Inflammatory macrophage (primary cell): Measurements from ENCODE around the gene PRKAR1B.
A peak's percentile ranks its signal among the peaks of the same experiment; 100 is the strongest.

Source experiments
- DNase-seq, 2 donors: peaks; one replicate each; pipeline ENCODE4 v3.0.0-alpha.2; 2020 to 2022

PRKAR1B gene

GRCh38 chr7:739983-740942 is 13.2 kb upstream of the PRKAR1B start:
- no peak for DNase-seq

DNA sequence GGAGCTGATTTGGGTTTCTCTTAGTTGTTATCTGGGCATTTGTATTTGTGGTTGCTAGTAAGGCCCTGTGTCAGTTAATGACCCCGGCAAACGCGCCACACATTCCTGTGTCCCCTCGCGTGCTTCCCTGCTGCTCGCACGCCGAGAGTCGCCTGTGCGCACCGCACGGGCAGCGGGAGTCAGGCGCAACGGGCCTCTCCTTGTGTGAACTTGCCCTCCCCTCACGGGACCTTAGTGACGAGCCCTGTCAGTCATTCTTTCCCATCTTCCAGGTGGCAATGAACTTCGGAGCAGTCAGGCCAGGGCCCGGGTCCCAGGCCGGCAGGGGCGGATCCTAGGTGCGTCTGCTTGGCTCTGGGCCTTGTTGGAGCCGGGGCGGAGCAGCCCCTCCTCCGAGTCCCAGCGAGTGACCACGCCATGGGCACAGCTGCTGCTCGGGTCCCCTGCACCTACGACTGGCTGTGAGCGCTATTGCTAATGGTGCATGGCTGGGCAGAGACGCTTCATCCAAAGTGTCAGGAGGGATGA is 12.4 kb upstream of the PRKAR1B start:
- DNase-seq, result no peak

GRCh38 chr7:738723-739454 is 11.8 kb upstream of the PRKAR1B start:
- DNase-seq, result no peak

GRCh38 chr7:738241-738640 is 11.2 kb upstream of the PRKAR1B start:
- DNase-seq, result no peak

- DNase-seq, result no peak
Measured at GRCh38 chr7:734808-735207, 7.7 kb upstream of the PRKAR1B start.

GRCh38 chr7:734214-734613 is 7.1 kb upstream of the PRKAR1B start:
- DNase-seq, result no peak

- DNase-seq, result no peak
Measured at GRCh38 chr7:732556-732955, 5.5 kb upstream of the PRKAR1B start.

- DNase-seq, result no peak
Measured at GRCh38 chr7:732094-732541, 5.0 kb upstream of the PRKAR1B start.

DNA sequence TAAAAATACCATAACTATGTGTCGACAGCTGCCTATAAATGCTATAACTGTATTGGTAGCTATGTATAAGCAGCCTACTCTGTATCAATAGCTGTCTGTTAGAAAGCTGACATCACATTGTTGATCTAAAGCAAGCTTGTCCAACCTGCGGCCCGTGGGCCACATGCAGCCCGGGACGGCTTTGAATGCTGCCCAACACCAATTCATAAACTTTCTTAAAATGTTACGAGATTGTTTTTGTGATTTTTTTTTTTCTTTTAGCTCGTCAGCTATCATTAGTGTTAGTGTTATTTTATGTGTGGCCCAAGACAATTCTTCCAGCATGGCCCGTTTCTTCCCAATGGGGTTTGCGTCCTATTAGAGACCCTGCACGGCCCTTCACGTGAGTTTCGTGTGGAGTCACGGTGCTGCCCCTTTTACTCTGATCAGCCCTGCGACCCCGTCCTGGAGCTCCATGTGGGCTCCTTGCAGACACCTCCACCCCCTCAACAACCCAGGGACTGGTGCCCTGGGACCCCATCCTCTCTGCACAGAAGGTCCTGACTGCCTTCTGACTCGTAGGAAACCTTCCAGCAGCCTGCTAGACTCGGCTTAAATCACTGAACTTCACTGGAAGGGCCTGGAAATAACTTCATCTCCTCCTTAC is 4.5 kb upstream of the PRKAR1B start:
- DNase-seq, result no peak

GRCh38 chr7:730501-731439 is 3.7 kb upstream of the PRKAR1B start:
- DNase-seq, result no peak

DNA sequence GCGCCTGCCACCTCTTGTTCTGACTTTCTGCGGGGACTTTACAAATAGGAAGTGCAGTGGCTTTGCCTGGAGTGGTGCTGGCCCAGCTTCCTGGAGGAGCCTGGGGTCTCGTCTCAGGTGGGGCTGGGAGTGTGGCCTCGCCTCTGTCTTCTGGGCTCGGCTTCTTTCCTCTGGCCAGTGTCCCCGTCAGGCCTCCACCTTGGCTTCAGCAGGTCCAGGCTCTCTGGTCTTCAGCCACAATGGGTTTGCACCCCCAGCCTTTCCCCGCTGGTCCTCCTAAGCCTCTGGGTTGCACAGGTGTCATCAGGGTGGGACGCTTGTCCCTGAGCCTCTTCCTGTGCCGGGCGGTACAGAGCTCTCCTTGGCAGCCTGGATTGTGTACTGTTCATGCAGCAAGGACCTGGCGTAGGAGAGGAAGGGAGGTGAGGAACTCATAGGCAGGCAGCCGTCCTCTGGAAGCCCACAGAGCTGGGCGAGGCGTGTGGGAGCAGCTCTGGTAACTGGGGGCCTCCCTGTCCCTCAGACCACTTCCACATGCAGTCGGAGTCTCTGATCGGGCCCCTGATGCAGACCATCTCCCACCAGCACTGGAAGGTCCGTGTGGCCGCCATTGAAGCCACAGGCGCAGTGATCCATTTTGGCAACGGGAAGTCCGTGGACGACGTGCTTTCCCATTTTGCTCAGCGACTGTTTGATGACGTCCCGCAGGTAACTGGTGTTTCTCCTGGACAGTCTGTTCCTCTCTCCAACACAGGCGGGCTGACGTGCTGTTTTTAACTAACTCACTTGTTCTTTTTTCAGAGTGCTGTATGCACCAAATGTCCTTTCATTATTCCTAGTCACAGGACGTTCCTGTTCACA is 2.3 kb upstream of the PRKAR1B start:
- no peak for DNase-seq

GRCh38 chr7:728602-729001 is 1.5 kb upstream of the PRKAR1B start:
- no peak for DNase-seq

- DNase-seq, result no peak
Measured at GRCh38 chr7:727806-728460, 852 bp upstream of the PRKAR1B start.

DNA sequence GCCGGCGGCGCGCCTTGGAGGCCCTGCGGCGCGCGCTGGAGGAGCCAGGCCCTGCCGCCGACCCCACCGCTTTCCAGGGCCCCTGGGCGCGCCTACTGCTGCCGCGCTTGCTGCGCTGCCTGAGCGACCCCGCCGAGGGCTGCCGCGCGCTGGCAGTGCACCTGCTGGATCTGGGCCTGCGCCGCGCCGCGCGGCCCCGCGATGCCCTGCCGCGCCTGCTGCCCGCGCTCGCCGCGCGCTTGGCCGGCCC is 302 bp downstream of the PRKAR1B start:
- DNase-seq, result no peak

DNA sequence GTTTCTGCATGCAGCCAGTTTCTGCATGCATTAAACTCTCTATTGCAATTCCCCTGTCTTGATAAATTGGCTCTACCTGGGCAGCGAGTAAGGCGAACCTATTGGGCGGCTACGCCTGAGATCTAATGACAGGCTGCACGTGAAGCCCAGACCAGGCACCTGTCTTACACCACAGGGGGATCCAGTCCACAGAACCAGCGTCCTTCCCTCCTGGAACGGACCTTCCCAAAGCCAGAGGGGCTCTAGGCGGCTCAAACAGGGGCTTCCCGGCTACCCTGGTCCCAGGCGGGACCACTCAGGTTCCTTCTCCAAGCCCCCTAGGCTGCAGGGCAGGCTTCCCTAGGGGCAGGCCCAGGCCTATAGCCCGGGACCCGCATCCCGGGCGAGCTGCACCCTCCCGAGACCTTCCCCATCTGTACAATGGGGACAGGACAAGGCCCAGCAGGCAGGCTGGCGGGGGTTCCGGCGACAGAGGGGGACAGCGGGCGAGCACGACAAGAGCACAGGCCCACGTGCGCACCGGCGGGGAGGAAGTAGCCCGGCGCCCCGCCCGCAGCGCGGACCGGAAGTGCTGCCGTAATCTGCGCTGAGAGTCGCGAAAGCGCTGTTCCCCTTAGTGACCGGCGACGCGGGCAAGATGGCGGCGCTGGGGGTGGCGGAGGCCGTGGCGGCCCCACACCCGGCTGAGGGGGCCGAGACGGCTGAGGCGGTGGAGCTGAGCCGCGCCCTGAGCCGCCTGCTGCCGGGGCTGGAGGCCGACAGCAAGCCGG is 812 bp downstream of the PRKAR1B start, which contains the start of gene DNAAF5:
Gene DNAAF5 (plus strand): TSS at position 616 of the 770 bp plus-strand sequence. CDS start 22 bp downstream, at position 638.
- peak; percentile 88 to 91 for DNase-seq

- peak in 1 of 2 donors; percentile 4 for DNase-seq
Measured at GRCh38 chr7:725223-726005, 1.7 kb downstream of the PRKAR1B start.

GRCh38 chr7:724298-724697 is 2.8 kb downstream of the PRKAR1B start:
- no peak for DNase-seq

DNA sequence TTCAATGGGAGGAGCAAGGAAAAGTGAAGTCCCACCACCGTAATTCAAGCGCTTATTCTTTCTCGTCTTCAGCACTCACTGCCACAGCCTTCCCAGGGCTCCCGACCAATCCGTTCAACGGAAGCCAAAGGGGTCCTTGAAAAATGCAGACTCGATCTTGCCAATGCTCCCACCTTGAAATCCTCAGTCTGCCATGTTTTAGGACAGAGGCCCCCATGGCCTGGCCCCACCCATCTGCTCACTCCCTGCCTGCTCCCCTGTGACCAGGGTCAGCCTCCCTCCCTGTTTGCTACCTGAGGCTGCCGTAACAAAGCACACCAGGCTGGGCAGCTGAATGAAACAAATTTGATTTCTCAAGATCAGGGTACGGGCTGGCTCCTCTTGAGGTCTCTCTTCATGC is 3.5 kb downstream of the PRKAR1B start:
- DNase-seq, result no peak
